ENCODE measurements around the gene RAB29.

- TF ChIP-seq CTCF (IDR thresholded peaks at IDR 0.05) (no peak), POLR2A (IDR thresholded peaks at IDR 0.05) (no peak)
Observed at GRCh38 chr1:205802060-205802459, 26.8 kb upstream of the RAB29 start.

All from heart left ventricle (tissue), 13 donors.